ENCODE data around the gene IL1A. TPM values are rescaled to one million over a fixed set of nuclear protein-coding genes. Genes with fewer than 3 reads are reported as not detected.

The IL1A gene
- total RNA-seq, 6 donors from 2014 or later = 2.5 to 4.7 (median 3.0) TPM; not detected in 3

DNA sequence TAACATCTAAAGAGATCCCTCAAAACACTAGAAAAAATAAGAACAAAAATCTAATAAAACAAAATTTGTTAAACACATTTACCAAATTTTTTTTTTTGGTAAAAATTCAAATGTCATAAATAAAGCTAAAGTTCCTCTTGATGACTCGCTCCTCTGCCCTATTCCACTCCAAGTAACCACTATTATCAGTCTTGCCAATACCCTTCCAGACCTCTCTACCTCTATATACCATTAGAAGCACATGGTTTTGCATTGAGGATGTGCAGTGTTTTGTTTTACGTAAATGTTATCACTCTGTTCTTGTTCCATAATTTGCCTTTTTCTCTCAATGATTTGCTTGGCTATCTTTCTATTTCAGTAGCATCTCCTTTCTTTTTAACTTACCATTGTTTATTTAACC lies 41.4 kb upstream of the IL1A start:
- no peak overlapping the region for H3K4me3 ChIP-seq
- no peaks in the 10 kb centered on the region for H3K4me1 ChIP-seq
- ATAC-seq (ENCODE audit: low FRiP score in 2 of 2) (no peak), DNase-seq (no peak)
- no peaks in the 10 kb centered on the region for H3K36me3 ChIP-seq
- no peak overlapping the region for H3K27ac ChIP-seq
- no peaks in the 10 kb centered on the region for H3K27me3 ChIP-seq
- TF ChIP-seq EP300 (IDR thresholded peaks at IDR 0.05) (no peak), POLR2AphosphoS5 (IDR thresholded peaks at IDR 0.05) (no peak), POLR2A (IDR thresholded peaks at IDR 0.05) (no peak)
- TF ChIP-seq, protein P1, sequence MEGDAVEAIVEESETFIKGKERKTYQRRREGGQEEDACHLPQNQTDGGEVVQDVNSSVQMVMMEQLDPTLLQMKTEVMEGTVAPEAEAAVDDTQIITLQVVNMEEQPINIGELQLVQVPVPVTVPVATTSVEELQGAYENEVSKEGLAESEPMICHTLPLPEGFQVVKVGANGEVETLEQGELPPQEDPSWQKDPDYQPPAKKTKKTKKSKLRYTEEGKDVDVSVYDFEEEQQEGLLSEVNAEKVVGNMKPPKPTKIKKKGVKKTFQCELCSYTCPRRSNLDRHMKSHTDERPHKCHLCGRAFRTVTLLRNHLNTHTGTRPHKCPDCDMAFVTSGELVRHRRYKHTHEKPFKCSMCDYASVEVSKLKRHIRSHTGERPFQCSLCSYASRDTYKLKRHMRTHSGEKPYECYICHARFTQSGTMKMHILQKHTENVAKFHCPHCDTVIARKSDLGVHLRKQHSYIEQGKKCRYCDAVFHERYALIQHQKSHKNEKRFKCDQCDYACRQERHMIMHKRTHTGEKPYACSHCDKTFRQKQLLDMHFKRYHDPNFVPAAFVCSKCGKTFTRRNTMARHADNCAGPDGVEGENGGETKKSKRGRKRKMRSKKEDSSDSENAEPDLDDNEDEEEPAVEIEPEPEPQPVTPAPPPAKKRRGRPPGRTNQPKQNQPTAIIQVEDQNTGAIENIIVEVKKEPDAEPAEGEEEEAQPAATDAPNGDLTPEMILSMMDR (IDR thresholded peaks at IDR 0.05) = no peak
- WGBS, 2 donors = 93 to 95% methylated on average over 2 of the region's 2 CpGs
- H3K9me3 ChIP-seq = no peaks in the 10 kb centered on the region

DNA sequence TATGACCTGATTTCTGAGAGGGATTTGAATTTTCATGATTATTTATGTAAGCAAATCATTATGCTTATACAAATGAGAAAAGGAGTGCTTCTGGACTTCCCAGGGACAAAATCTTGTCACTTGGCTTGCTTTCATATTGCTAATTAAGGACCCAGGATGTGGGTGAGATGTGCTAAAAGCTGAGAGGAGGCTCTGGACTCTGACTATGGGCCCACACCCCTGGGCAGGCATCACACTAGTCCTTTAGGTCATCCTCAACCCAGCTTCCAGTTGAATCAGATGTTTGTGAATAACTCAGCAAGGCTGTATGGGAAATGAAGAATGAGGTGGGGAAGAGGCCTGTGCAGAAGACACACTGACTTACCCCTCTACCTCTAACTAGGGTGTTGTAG lies 40.4 kb upstream of the IL1A start:
- Histone ChIP-seq H3K36me3 (no peaks in the 10 kb centered on the region), H3K4me3 (no peak overlapping the region), H3K9me3 (no peaks in the 10 kb centered on the region), H3K4me1 (no peaks in the 10 kb centered on the region), H3K27ac (no peak overlapping the region), H3K27me3 (no peaks in the 10 kb centered on the region)
- TF ChIP-seq POLR2A (IDR thresholded peaks at IDR 0.05) = no peak
- TF ChIP-seq, protein P1 (IDR thresholded peaks at IDR 0.05) = no peak
- no peak for TF ChIP-seq POLR2AphosphoS5 (IDR thresholded peaks at IDR 0.05)
- no peak for TF ChIP-seq EP300 (IDR thresholded peaks at IDR 0.05)
- DNase-seq (no peak), ATAC-seq (ENCODE audit: low FRiP score in 2 of 2) (no peak)

- DNase-seq = no peak
- no peak overlapping the region for H3K27ac ChIP-seq
- no peak for ATAC-seq (ENCODE audit: low FRiP score in 2 of 2)
- no peaks in the 10 kb centered on the region for H3K4me1 ChIP-seq
- no peaks in the 10 kb centered on the region for H3K9me3 ChIP-seq
- H3K27me3 ChIP-seq = no peaks in the 10 kb centered on the region
- WGBS, 2 donors = 63 to 88% methylated on average over 4 of the region's 4 CpGs
- H3K4me3 ChIP-seq = no peak overlapping the region
- H3K36me3 ChIP-seq = no peaks in the 10 kb centered on the region
- TF ChIP-seq POLR2AphosphoS5 (IDR thresholded peaks at IDR 0.05) (no peak), EP300 (IDR thresholded peaks at IDR 0.05) (no peak), POLR2A (IDR thresholded peaks at IDR 0.05) (no peak)
- TF ChIP-seq, protein P1 (IDR thresholded peaks at IDR 0.05) = no peak
Observed at GRCh38 chr2:112821682-112822081, 37.4 kb upstream of the IL1A start.

DNA sequence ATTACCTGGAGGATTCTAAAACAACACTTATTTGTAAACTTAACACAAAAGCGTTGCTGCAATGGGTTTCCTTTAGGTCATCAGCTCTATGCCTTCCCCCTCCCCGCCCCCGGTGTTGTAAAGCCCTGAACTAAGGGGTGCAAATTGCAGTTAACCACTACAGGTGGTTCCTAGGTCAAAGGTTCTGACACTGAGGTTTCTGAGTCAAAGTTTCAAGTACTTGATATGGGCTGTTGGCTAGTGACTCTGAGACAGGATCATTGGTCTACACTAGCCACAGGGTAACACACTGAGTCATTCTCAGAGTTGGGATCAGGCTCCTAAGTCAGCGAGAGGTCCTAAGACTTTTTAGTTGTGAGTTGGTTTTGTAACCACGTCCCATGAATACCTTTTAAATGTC lies 36.8 kb upstream of the IL1A start:
- H3K4me1 ChIP-seq = no peaks in the 10 kb centered on the region
- no peak for ATAC-seq (ENCODE audit: low FRiP score in 2 of 2)
- no peak for TF ChIP-seq EP300 (IDR thresholded peaks at IDR 0.05)
- H3K36me3 ChIP-seq = no peaks in the 10 kb centered on the region
- H3K9me3 ChIP-seq = no peaks in the 10 kb centered on the region
- DNase-seq = no peak
- no peak overlapping the region for H3K27ac ChIP-seq
- H3K4me3 ChIP-seq = no peak overlapping the region
- no peaks in the 10 kb centered on the region for H3K27me3 ChIP-seq
- 76 to 82% methylated on average over 5 of the region's 5 CpGs for WGBS, 2 donors

DNA sequence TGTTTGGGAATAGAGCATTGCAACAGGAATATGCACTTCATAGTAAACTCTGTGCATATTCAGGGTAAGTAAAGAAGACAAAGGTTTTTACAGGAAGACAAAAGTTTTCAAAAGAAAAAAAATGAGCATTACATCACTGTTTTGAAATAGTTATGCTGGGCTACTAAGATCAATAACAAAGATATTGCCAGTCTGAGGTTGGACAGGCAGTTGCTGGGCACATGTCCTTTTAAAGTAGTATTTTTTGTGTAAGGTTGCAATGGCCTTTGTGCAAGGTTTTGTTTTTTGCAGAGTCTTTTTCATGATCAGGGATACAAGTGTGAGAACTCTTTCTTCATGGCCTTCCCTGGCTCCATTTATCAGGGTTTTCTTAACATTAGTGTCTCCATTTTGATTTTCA lies 36.0 kb upstream of the IL1A start:
- Histone ChIP-seq H3K27ac (no peak overlapping the region), H3K4me1 (no peaks in the 10 kb centered on the region), H3K9me3 (no peaks in the 10 kb centered on the region), H3K27me3 (no peaks in the 10 kb centered on the region), H3K36me3 (no peaks in the 10 kb centered on the region), H3K4me3 (no peak overlapping the region)
- TF ChIP-seq EP300 (IDR thresholded peaks at IDR 0.05) (no peak), POLR2A (IDR thresholded peaks at IDR 0.05) (no peak)
- TF ChIP-seq, protein P1 (IDR thresholded peaks at IDR 0.05) = no peak
- DNase-seq = no peak
- ATAC-seq (ENCODE audit: low FRiP score in 2 of 2) = no peak

Measured in upper lobe of left lung (tissue), 6 donors.